GM21447 (cell line): Measurements from ENCODE around the gene AP5B1.

Experiments used
- ATAC-seq: cut with Tn5 transposase; IDR thresholded peaks from one replicate; pipeline ENCODE4 v1.9.1; 2021; ENCODE audit not compliant: unreplicated experiment

Gene AP5B1

GRCh38 chr11:65802841-65803240, 22.1 kb upstream of the AP5B1 start:
- ATAC-seq, result peak; percentile 88

DNA sequence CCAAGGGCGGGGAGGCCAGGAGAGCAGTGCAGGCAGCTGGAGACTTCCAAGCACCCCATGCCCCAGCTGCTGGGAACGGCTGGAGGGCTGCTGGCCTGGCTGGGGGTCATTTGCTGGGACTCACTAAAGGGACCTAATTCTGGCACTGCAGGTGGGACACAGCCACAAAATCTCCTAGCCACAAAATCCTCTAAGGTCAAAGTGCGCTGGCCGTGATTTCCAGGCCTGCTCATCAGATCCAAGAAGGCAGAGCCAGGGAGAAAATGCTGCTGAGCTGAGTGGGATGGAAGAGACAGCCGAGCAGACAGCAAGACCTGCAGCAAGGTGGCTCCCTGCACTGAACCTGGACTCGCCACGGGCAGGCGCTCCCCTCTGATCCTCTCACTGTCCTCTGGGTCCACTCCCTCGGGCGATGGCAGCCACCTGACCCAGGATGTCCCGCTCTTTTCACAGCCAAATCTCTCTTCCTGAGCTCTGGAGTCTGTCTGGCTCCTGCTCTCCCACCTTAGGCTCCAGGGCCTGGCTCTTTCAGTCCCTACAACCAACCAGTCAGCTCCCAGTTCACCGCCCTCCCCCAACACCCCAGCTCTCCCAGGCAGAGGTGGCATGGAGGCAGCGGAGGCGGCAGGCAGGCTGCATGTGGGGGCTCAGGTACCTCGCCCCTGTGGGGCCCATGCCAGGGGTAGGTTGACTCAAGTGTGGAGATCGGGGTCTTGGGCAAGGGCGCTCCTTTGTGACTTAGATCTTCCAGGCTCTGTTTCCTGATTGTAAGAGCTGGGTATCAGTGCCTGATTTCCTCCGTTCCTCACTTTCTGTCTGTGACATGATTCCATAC, 20.6 kb upstream of the AP5B1 start:
- no peak for ATAC-seq

GRCh38 chr11:65798882-65799281, 18.1 kb upstream of the AP5B1 start:
- no peak for ATAC-seq

DNA sequence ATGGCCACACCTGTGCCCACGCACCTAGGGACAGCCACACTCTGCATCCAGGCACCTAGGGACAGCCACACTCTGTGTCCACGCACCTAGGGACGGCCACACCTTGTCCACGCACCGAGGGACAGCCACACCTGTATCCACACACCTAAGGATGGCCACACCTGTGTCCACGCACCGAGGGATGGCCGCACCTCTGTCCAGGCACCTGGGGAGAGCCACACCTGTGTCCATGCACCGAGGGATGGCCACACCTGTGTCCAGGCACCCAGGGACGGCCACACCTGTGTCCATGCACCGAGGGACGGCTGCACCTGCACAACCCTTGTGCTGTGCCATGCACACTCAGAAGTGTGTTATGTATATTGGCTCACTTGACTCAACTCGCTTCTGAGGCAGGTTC, 16.9 kb upstream of the AP5B1 start:
- ATAC-seq, result no peak

GRCh38 chr11:65796726-65797601, 16.2 kb upstream of the AP5B1 start:
- no peak for ATAC-seq

DNA sequence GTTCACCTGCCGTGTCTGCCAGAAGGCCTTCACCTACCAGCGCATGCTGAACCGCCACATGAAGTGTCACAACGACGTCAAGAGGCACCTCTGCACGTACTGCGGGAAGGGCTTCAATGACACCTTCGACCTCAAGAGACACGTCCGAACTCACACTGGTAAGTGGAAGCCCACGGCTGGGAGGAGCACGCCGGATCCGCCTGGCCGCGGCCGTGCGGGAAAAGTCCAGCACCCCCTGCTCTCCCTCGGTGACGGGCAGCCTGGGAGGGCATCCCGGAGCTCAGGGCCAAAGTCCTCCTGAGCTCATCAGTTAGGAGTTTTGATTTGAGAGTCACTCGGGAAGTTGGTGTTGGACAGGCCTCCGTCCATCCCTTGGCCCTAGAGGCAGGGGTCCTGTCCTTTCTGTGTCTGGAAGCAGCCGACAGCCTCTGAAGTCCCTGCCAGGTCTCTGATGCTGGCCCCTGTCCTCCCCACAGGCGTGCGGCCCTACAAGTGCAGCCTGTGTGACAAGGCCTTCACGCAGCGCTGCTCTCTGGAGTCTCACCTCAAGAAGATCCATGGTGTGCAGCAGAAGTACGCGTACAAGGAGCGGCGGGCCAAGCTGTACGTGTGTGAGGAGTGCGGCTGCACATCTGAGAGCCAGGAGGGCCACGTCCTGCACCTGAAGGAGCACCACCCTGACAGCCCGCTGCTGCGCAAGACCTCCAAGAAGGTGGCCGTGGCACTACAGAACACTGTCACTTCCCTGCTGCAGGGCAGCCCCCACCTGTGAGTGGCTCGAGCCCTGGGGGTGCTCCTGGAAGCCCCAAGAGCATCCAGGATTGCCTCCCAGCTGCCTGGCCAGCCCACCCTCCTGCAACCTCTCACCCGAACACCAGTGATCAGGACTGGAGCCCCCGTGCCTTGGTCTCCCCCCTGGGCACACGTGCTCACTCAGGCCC, 14.1 kb upstream of the AP5B1 start:
- ATAC-seq, result no peak

DNA sequence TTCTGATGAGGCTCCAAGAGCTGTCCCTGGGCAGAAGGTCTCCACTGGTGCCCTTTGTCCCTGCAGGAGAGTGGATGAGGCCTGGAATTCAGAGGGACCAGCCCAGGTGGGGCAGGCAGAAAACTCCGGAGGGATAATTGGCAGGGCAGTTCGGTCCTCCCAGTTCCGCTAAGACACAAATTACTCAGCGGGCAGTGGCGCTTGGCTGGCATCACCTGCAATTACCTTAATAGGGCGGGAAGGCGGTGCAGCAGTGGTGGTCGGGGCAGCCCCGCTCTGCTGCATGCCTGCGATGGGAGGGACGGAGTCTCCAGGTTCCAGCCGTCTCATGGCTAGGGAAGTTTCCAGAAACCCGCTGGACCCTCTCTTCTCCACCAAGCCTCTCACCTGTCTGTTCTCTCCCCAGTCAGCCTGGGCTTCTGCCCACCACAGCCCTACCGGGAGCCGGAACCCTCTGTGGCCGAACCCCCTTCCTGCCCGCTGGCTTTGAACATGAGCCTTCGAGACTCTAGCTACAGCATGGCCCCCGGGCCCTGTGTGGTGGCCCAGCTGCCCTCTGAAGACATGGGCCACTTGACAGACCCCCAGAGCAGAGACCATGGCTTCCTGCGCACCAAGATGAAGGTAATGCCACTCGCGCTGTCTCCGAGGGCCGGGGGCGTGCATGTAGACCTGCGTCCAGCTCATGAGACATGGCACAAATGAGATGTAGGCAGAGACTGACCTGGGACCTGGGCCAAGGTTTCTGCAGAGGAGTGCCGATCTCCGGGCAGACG, 13.0 kb upstream of the AP5B1 start:
- no peak for ATAC-seq

- ATAC-seq, result no peak
Measured at GRCh38 chr11:65793144-65793581, 12.4 kb upstream of the AP5B1 start.

DNA sequence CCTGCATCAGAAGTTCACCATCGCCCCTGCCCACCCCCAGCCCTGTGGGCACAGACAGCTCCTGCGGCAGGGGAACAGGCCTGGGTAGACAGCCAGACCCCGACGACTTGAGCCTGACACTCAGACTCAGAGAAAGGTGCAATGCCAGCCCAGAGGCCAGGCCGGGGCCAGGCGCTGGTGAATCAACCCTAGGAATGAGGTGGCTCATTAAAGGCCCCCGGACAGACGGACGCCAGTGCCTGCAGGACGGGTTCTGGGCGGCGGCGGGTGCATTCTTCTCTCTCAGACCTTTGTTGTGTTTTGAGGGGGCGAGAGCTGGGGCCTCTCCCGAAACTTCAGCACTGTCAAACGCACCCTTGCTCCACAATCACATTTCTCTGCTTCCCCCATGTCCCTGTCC, 11.7 kb upstream of the AP5B1 start:
- ATAC-seq, result no peak

DNA sequence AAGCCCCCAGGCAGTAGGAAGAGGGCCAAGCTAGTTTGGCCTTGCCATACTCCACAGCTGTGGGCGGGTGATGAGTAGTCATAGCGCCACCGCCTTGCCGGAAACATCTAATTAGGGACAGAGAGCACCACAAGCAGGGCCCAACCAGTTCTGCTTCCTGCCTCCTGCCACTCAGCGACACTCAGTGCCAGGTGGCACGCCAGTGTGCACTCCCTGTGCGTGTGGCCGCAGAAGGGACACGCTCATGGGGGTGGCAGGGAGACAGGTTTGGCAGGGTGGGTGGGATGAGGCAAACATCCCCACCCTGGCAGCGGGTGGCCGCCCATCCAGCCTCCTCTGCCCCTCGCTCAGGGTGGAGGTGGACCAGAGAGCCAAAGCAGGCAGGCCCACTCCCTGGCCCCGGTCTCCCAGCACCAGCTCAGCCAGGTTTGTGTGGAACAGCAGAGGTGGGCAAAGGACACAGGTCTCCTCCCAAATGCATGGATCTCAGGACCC, 11.0 kb upstream of the AP5B1 start:
- peak; percentile 91 for ATAC-seq

GRCh38 chr11:65790902-65791650, 10.3 kb upstream of the AP5B1 start:
- no peak for ATAC-seq

- no peak for ATAC-seq
Measured at GRCh38 chr11:65790104-65790901, 9.5 kb upstream of the AP5B1 start.

GRCh38 chr11:65789230-65790103, 8.7 kb upstream of the AP5B1 start:
- no peak for ATAC-seq

GRCh38 chr11:65788821-65789220, 8.0 kb upstream of the AP5B1 start:
- ATAC-seq, result no peak

GRCh38 chr11:65787649-65788622, 7.2 kb upstream of the AP5B1 start:
- ATAC-seq, result no peak
